Nephron (organoid): ENCODE results near the gene DMRT3.

Source experiments
- H3K27ac Mint-ChIP-seq, 3 experiments: 2 replicates each; pipeline ENCODE4 v1.8.0; 2020; ENCODE audit warnings: mixed read lengths in 3 of 3, mild to moderate bottlenecking in 2 of 3, moderate library complexity in 1 of 3
- H3K27me3 Mint-ChIP-seq: 2 replicates; pipeline ENCODE4 v1.8.0; 2021; ENCODE audit warnings: low read depth, mild to moderate bottlenecking, moderate library complexity, mixed read lengths
- H3K36me3 Mint-ChIP-seq: 2 replicates; pipeline ENCODE4 v1.8.0; 2020; ENCODE audit warnings: low read depth, mixed read lengths
- H3K4me1 Mint-ChIP-seq: 2 replicates; pipeline ENCODE4 v1.8.0; 2020; ENCODE audit warnings: mixed read lengths
- H3K4me3 Mint-ChIP-seq, 3 experiments: 2 replicates each; pipeline ENCODE4 v1.8.0; 2020; ENCODE audit warnings: mild to moderate bottlenecking in 3 of 3, mixed read lengths in 3 of 3, moderate library complexity in 2 of 3
- H3K9me3 Mint-ChIP-seq: 2 replicates; pipeline ENCODE4 v1.8.0; 2020; ENCODE audit warnings: mixed read lengths
- CTCF ChIP-seq, 3 experiments: fragments of 200-600 bp; sonication (generic); IDR thresholded peaks; one replicate each; pipeline ENCODE4 v1.5.0; 2021; ENCODE audit warnings: antibody characterized with exemption in 3 of 3; ENCODE audit not compliant: unreplicated experiment in 3 of 3

Gene DMRT3

DNA sequence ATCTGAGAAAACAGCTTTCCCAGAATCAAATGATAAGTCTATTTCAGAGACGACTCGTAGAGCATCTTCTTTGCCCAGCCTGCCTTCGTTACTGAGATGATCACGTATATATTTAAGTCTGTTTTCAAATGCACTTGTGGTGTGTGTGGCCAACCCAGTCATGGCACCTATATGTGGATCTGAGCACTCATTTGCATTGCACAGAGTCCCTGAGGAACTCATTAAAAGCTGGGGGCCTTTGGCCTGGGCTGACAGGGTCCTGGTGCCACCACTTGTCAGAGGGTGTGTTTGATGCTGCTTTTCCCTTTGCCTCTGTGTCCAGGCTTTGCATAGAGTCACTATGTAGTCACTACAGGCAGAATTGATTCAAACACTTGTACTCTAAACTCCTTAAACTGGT lies 17.4 kb upstream of the DMRT3 start:
- Mint-ChIP-seq H3K27ac (no peak overlapping the region), H3K9me3 (no peaks in the 10 kb centered on the region), H3K36me3 (no peaks in the 10 kb centered on the region), H3K4me3 (no peak overlapping the region), H3K27me3 (peaks cover 56% of the 10 kb centered on the region), H3K4me1 (no peaks in the 10 kb centered on the region)
- no peak for TF ChIP-seq CTCF (IDR thresholded peaks at IDR 0.05; ENCODE audit: unreplicated experiment in 3 of 3)

DNA sequence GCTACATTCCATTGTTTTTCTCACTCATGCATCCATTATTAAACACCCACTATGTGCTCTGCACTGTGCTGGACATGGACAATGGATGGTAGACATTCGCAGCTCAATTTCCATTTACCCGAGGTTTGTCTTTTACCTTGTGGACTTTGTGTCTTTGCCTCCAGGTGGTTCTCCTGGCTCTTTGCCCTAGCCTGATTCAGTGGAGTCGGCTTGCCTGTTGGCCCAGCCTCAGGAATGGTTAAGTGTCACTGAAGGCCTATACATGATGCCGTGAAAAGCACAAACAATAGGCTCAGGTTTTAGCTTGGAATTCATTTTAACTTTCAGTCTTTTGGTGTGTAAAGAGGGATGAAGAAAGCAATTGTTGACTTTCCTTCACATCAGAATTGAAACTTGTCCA lies 16.5 kb upstream of the DMRT3 start:
- H3K4me1 Mint-ChIP-seq, result no peaks in the 10 kb centered on the region
- no peak for TF ChIP-seq CTCF (IDR thresholded peaks at IDR 0.05; ENCODE audit: unreplicated experiment in 3 of 3)
- no peak overlapping the region for H3K27ac Mint-ChIP-seq
- no peaks in the 10 kb centered on the region for H3K36me3 Mint-ChIP-seq
- H3K9me3 Mint-ChIP-seq, result no peaks in the 10 kb centered on the region
- peaks cover 64% of the 10 kb centered on the region for H3K27me3 Mint-ChIP-seq
- H3K4me3 Mint-ChIP-seq, result no peak overlapping the region

GRCh38 chr9:962023-962422 lies 14.4 kb upstream of the DMRT3 start:
- H3K27ac Mint-ChIP-seq, result no peak overlapping the region
- no peaks in the 10 kb centered on the region for H3K9me3 Mint-ChIP-seq
- peaks cover 85% of the 10 kb centered on the region for H3K27me3 Mint-ChIP-seq
- H3K4me3 Mint-ChIP-seq, result no peak overlapping the region
- H3K36me3 Mint-ChIP-seq, result no peaks in the 10 kb centered on the region
- H3K4me1 Mint-ChIP-seq, result no peaks in the 10 kb centered on the region
- TF ChIP-seq CTCF (IDR thresholded peaks at IDR 0.05; ENCODE audit: unreplicated experiment in 3 of 3), result no peak

DNA sequence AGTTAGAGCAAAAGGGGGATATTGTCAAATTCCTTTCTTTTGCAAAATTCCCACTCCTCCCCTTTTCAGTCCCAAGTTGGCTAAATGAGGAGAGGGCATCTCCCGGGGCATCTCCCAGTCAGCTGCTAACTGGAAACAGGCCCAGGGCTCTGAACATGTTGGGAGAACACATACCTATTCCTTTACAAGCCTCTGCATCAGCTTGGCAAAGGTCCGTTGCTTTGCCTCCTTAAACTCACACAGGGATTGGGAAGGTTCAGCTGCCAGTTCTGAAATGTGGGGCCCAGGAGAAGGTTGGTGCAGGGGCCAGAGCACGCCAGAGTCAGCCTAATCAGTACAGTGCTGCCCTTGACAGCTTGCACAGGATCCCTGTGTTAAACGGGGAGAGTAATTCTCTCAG lies 11.0 kb upstream of the DMRT3 start:
- Mint-ChIP-seq H3K36me3 (no peaks in the 10 kb centered on the region), H3K27me3 (peaks cover 100% of the 10 kb centered on the region), H3K4me3 (no peak overlapping the region), H3K27ac (no peak overlapping the region), H3K4me1 (peaks cover 14% of the 10 kb centered on the region), H3K9me3 (no peaks in the 10 kb centered on the region)
- TF ChIP-seq CTCF (IDR thresholded peaks at IDR 0.05; ENCODE audit: unreplicated experiment in 3 of 3), result no peak

DNA sequence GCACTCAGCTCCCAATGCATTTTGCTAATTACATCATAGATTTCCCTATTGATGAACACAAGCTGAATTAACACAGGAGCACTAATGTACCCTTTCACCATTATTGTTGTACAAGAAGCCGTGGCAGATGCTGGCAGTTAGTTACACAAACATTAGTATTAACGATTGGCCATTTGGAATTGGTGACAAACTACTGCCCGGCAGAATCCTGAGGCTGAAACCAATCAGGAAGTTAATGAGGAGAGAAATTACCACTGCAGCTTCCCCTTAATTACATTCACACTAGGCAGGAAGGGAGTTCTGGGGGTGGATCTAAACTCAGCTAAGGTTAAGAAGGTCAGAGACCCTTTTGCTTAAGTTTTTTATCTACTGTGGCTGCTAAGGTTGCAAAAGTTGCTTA lies 9.6 kb upstream of the DMRT3 start:
- Mint-ChIP-seq H3K9me3 (no peaks in the 10 kb centered on the region), H3K4me3 (no peak overlapping the region), H3K4me1 (peaks cover 14% of the 10 kb centered on the region), H3K27me3 (peaks cover 100% of the 10 kb centered on the region), H3K27ac (no peak overlapping the region), H3K36me3 (no peaks in the 10 kb centered on the region)
- TF ChIP-seq CTCF (IDR thresholded peaks at IDR 0.05; ENCODE audit: unreplicated experiment in 3 of 3), result no peak

GRCh38 chr9:967436-967835 lies 9.0 kb upstream of the DMRT3 start:
- no peak for TF ChIP-seq CTCF (IDR thresholded peaks at IDR 0.05; ENCODE audit: unreplicated experiment in 3 of 3)
- Mint-ChIP-seq H3K36me3 (no peaks in the 10 kb centered on the region), H3K4me1 (peaks cover 14% of the 10 kb centered on the region), H3K4me3 (peak overlapping the region in 1 of 3 experiments; percentile 48), H3K27ac (no peak overlapping the region), H3K9me3 (no peaks in the 10 kb centered on the region), H3K27me3 (peaks cover 100% of the 10 kb centered on the region)
